Measurements from ENCODE around the gene IFIT1B. TPM values are rescaled to one million over a fixed set of nuclear protein-coding genes. Genes with fewer than 3 reads are reported as not detected.

Gene IFIT1B
- total and polyA plus RNA-seq, 4 donors = 0.21 to 3.7 TPM; not detected in 2

DNA sequence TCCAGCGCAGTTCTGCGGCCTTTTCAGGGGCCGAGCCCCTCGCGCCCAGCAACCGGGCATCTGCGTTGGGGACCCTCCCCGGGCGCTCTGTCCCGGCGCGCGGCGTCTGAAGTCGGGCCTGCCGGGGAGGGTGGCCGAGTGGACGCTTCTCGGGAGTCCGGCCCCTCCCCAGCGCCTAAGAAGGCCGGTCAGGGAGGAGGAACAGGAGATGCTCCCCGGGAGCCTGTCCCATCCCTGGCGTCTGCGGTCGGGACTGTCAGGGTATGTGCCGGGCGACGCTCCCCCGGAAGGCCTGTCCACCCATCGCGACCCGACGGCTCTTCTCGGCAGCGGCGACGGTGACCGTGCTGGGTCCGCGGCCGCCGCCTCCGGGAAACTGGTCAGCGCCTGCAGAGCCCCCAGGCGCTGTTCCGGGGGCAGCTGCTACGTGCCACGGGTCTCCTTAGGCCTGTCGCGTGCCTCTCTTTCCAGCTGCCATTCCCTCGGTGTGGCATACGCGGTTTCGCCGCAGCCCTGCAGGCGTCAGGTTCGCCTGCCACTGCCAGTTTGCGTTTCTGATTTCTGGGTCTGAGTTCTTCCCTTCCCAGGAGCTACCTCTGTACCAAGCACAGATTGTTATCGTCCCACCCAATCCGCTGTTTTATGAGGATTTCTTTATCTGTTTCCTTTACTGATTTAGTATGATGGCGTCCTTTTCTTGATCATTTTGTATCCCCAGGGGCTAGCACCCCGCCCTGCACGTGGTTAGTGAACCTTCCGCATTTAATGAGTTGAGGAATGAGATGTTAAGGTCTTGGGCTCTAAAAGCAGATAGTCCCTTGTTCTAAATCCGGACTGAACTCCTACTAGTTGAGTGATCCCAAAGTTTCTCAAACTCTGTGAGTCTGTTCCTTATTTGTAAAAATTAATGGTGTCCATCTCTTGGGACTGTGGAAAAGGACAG lies 37.3 kb downstream of the IFIT1B start:
- Histone ChIP-seq H3K4me1 (ENCODE audit: control insufficient read depth in 5 of 5, insufficient read depth in 5 of 5, low read length in 5 of 5) (peaks cover 4 to 35% (median 6%) of the 10 kb centered on the region in 5 donors), H3K27me3 (ENCODE audit: control insufficient read depth in 3 of 3, insufficient read depth in 3 of 3, low read length in 2 of 3) (no peaks in the 10 kb centered on the region), H3K9ac (ENCODE audit: insufficient read depth in 1 of 2, low read length in 2 of 2) (peak overlapping the region; percentile 86 to 91), H3K27ac (ENCODE audit: low read depth in 1 of 2, low read length in 1 of 2) (peak overlapping the region; percentile 97 to 99), H3K9me3 (ENCODE audit: control insufficient read depth in 4 of 4, insufficient read depth in 3 of 4, low read length in 3 of 4) (peaks cover 0 to 3% (median 0%) of the 10 kb centered on the region in 4 donors), H3K36me3 (ENCODE audit: control insufficient read depth in 4 of 4, insufficient read depth in 4 of 4, low read length in 4 of 4) (peaks cover 6 to 18% (median 11%) of the 10 kb centered on the region in 4 donors), H3K4me3 (peak overlapping the region; percentile 93)
- DNase-seq (peak; percentile 69 to 74 (median 70)), ATAC-seq (ENCODE audit: insufficient read depth, low FRiP score) (peak; percentile 65)
- 1% methylated on average over 62 to 66 of the region's 66 CpGs for WGBS, 2 donors
- TF ChIP-seq, protein P1, sequence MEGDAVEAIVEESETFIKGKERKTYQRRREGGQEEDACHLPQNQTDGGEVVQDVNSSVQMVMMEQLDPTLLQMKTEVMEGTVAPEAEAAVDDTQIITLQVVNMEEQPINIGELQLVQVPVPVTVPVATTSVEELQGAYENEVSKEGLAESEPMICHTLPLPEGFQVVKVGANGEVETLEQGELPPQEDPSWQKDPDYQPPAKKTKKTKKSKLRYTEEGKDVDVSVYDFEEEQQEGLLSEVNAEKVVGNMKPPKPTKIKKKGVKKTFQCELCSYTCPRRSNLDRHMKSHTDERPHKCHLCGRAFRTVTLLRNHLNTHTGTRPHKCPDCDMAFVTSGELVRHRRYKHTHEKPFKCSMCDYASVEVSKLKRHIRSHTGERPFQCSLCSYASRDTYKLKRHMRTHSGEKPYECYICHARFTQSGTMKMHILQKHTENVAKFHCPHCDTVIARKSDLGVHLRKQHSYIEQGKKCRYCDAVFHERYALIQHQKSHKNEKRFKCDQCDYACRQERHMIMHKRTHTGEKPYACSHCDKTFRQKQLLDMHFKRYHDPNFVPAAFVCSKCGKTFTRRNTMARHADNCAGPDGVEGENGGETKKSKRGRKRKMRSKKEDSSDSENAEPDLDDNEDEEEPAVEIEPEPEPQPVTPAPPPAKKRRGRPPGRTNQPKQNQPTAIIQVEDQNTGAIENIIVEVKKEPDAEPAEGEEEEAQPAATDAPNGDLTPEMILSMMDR (IDR thresholded peaks at IDR 0.05; ENCODE audit: control extremely low read depth, extremely low read depth) = no peak

DNA sequence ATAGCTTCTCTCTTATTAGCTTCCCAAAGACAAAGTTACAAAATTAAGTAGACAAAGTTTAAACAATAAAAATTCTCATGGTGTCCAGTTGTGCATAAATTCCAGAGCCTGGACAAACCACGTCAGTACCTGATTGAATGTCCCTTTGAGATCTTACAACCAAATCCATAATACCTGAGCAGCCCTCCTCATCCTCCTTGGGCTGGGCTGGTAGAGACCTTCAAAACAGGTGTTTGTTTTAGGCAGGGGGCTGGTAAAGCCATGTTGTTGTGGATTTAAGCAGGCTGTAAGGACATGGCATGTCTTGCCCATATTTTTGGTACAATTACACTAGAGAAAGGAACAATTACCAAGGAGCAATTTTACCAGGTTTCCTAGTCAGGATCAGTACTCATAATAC lies 38.6 kb downstream of the IFIT1B start:
- peaks cover 0 to 3% (median 0%) of the 10 kb centered on the region in 4 donors for H3K9me3 ChIP-seq (ENCODE audit: control insufficient read depth in 4 of 4, insufficient read depth in 3 of 4, low read length in 3 of 4)

DNA sequence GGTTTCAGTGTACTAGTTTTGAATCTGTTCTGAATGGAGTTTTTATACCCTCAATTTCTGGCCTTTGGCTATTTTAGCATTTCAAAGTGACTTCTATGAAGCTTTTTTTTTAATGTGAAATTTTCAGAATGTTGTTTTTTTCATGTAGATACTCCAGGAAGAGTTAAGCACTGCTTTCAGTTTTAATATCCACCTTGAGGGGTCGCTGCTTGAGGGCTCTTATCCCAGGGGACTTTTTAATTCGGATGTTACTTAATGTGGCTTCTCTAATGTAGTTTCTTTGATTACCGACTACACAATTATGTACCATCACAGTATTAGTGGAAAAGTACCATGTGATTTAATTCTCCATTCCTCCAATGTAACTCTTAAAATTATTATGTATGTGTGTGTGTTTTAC lies 41.7 kb downstream of the IFIT1B start:
- no peak overlapping the region for H3K4me3 ChIP-seq
- no peak overlapping the region for H3K27ac ChIP-seq (ENCODE audit: low read depth in 1 of 2, low read length in 1 of 2)
- no peak overlapping the region for H3K9ac ChIP-seq (ENCODE audit: insufficient read depth in 1 of 2, low read length in 2 of 2)
- no peaks in the 10 kb centered on the region for H3K27me3 ChIP-seq (ENCODE audit: control insufficient read depth in 3 of 3, insufficient read depth in 3 of 3, low read length in 2 of 3)
- no peaks in the 10 kb centered on the region for H3K9me3 ChIP-seq (ENCODE audit: control insufficient read depth in 4 of 4, insufficient read depth in 3 of 4, low read length in 3 of 4)
- TF ChIP-seq, protein P1 (IDR thresholded peaks at IDR 0.05; ENCODE audit: control extremely low read depth, extremely low read depth) = no peak
- DNase-seq = peak in 2 of 3 donors; percentile 52 to 53
- peaks cover 4 to 35% (median 9%) of the 10 kb centered on the region in 5 donors for H3K4me1 ChIP-seq (ENCODE audit: control insufficient read depth in 5 of 5, insufficient read depth in 5 of 5, low read length in 5 of 5)
- WGBS, 2 donors = 38 to 50% methylated on average over 3 of the region's 3 CpGs
- ATAC-seq (ENCODE audit: insufficient read depth, low FRiP score) = no peak
- peaks cover 6 to 22% (median 17%) of the 10 kb centered on the region in 4 donors for H3K36me3 ChIP-seq (ENCODE audit: control insufficient read depth in 4 of 4, insufficient read depth in 4 of 4, low read length in 4 of 4)

More for the DNA sequence above, 38.6 kb downstream of the IFIT1B start:
- no peak for DNase-seq
- no peaks in the 10 kb centered on the region for H3K27me3 ChIP-seq (ENCODE audit: control insufficient read depth in 3 of 3, insufficient read depth in 3 of 3, low read length in 2 of 3)
- H3K9ac ChIP-seq (ENCODE audit: insufficient read depth in 1 of 2, low read length in 2 of 2) = peak overlapping the region in 1 of 2 donors; percentile 13
- WGBS, 2 donors = 79 to 92% methylated on average over 1 of the region's 1 CpG
- H3K4me3 ChIP-seq = no peak overlapping the region
- peaks cover 6 to 24% (median 17%) of the 10 kb centered on the region in 4 donors for H3K36me3 ChIP-seq (ENCODE audit: control insufficient read depth in 4 of 4, insufficient read depth in 4 of 4, low read length in 4 of 4)
- H3K4me1 ChIP-seq (ENCODE audit: control insufficient read depth in 5 of 5, insufficient read depth in 5 of 5, low read length in 5 of 5) = peaks cover 4 to 35% (median 9%) of the 10 kb centered on the region in 5 donors
- H3K27ac ChIP-seq (ENCODE audit: low read depth in 1 of 2, low read length in 1 of 2) = no peak overlapping the region
- TF ChIP-seq, protein P1 (IDR thresholded peaks at IDR 0.05; ENCODE audit: control extremely low read depth, extremely low read depth) = no peak
- ATAC-seq (ENCODE audit: insufficient read depth, low FRiP score) = no peak

All from lung (tissue), 12 donors.